Activated naive CD4-positive, alpha-beta T cell treated with Interleukin-2 at 50 U/mL for 16 hours (primary cell): ENCODE data around the gene RERE.

ENCODE experiments used
- DNase-seq: peaks from one replicate; pipeline ENCODE4 v3.0.0-alpha.2; 2020

Gene RERE

DNA sequence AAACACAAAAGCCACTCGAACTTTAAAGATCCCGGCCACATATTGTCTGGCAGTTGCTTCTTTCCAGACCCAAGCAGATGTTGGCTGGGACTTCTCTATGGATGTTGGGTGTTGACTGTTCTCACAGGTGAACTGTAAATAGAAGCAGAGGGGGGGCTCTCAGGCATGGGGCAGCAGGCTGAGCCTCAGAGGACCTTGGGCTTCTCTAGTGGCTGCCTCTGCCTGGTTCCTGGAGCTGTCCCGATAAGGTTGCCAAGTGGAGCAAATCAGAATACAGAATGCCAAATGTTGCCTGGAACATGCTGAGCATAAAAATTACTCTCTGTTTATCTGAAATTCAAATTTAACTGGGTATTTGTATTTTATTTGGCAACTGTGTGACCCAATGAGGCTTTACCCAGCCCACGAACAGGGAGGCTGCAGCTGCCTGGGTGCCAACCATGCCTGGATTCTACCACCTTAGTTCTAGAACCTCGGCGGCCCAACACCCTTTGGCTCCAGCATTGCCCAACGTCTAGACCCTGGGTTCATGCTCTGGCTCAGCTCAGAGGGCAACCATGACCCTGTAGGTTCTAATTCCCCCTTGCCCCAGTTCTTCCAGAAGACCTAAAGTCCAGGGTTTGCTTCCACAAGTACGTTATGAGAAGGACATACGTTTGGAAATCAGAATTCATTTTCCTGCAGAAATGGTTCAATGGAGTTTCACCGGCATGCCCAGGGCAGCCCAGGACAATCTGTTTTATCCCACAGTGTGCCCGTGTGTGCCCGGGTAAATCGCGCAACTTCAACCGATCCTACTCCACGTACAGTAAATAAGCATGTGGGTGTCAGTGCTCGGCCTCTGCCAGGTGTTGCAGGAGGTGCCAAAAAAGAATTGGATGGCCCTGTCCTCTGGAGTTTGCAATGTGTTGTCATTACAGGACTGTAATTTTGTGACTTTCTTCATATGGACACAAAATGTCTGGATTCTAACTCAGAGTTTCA lies 504.9 kb downstream of the RERE start:
- no peak for DNase-seq

DNA sequence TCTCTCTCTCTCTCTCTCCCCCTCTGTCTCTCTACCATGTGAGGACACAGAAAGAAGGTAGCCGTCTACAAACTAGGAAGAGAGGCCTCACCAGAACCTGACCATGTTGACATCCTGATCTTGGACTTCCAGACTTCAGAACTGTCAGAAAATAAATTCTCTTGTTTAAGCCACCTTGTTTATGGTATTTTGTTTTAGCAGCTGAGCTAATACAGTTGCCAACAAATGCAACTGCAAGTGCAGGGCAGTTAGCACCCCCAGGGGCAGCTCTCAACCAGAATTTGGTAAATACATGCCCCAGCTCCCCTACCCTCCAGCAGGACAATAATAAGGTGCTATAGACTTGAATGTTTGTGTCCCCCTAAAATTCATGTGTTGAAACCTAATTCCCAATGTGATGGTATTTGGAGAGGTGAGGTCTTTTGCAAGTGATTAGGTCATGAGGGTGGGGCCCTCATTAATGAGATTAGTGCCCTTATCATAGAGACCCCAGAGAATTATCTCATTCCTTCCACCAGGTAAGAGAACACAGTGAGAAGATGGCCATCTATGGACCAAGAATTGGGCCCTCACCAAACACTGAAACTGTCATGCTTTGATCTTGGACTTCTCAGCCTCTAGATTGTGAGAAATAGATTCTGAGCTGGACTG lies 506.2 kb downstream of the RERE start:
- no peak for DNase-seq

DNA sequence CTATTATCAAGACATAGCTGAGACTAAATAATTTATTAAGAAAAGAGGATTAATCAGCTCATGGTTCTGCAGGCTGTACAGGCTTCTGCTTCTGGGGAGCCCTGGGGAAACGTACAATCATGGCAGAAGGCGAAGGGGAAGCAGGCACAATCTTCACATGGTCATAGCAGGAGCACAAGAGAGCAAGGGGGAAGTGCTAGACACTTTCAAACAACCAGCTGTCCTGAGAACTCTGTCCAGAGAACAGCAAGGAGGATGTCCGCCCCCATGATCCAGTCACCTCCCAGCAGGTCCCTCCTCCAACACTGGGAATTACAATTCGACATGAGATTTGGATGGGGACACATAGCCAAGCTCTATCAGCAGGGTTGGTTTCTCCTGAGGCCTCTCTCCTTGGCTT lies 509.8 kb downstream of the RERE start:
- DNase-seq: no peak

DNA sequence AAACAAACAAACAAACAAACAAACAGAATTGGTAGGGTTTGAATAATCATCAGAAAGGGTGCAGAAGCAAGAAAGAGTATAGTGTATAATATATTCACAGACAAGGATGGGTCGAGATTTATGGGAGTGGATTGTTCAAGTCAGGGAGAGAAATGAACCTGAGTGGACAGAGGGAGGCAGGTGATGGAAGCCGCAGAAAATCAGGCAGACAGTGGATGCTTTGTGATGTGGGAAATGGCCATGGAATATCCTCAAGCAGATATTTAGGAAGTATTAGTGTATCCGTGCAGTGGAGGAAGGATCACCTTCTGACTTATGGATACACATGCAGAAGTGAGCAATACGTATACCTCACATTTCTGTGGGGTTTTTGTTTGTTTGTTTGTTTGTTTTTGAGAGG lies 513.6 kb downstream of the RERE start:
- DNase-seq: no peak

DNA sequence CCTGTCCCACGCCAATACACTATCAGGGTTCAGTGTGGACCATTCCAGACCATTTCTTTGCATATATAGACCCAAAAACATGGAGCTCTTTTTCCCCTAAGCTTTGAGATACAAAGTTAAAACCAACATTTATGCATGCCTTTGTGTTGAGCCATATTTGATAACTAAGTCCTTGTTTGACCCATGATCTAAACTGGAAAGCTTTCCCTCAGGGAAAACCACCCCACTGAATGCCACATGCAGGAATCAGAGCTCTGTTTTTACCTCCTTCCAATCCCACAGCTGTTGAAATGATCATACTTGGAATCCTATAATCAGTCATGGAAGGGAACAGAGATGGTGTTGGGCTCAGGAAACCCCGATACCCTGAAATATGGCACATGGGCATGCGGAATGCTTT lies 514.3 kb downstream of the RERE start:
- DNase-seq: no peak
